ENCODE measurements around the gene TEX22. TPM values are rescaled to one million over a fixed set of nuclear protein-coding genes. Genes with fewer than 3 reads are reported as not detected.
A peak's percentile ranks its signal among the peaks of the same experiment; 100 is the strongest.

The TEX22 gene
- total RNA-seq, 4 donors from 2014 or later = 0.35 to 1.6 (median 0.94) TPM; not detected in 1

GRCh38 chr14:105391541-105391940 lies 6.8 kb upstream of the TEX22 start:
- H3K4me3 ChIP-seq = no peak overlapping the region
- H3K4me1 ChIP-seq = peaks cover 0 to 5% (median 2%) of the 10 kb centered on the region in 4 donors
- DNase-seq = no peak
- no peak overlapping the region for H3K27ac ChIP-seq
- H3K27me3 ChIP-seq = no peaks in the 10 kb centered on the region
- no peaks in the 10 kb centered on the region for H3K9me3 ChIP-seq
- peaks cover 0 to 9% (median 0%) of the 10 kb centered on the region in 3 donors for H3K36me3 ChIP-seq
- TF ChIP-seq POLR2A (IDR thresholded peaks at IDR 0.05) (no peak), CTCF (IDR thresholded peaks at IDR 0.05) (no peak)

- H3K4me1 ChIP-seq = peaks cover 0 to 11% (median 2%) of the 10 kb centered on the region in 4 donors
- no peaks in the 10 kb centered on the region for H3K36me3 ChIP-seq
- TF ChIP-seq CTCF (IDR thresholded peaks at IDR 0.05) (no peak), POLR2A (IDR thresholded peaks at IDR 0.05) (no peak)
- H3K27me3 ChIP-seq = no peaks in the 10 kb centered on the region
- no peak overlapping the region for H3K27ac ChIP-seq
- H3K9me3 ChIP-seq = no peaks in the 10 kb centered on the region
- no peak overlapping the region for H3K4me3 ChIP-seq
- no peak for DNase-seq
Observed at GRCh38 chr14:105392131-105393090, 5.9 kb upstream of the TEX22 start.

- Histone ChIP-seq H3K4me1 (peaks cover 0 to 16% (median 5%) of the 10 kb centered on the region in 4 donors), H3K4me3 (no peak overlapping the region), H3K9me3 (no peaks in the 10 kb centered on the region), H3K27ac (no peak overlapping the region), H3K27me3 (no peaks in the 10 kb centered on the region), H3K36me3 (no peaks in the 10 kb centered on the region)
- DNase-seq = no peak
- TF ChIP-seq POLR2A (IDR thresholded peaks at IDR 0.05) = no peak
- no peak for TF ChIP-seq CTCF (IDR thresholded peaks at IDR 0.05)
Observed at GRCh38 chr14:105393151-105393550, 5.2 kb upstream of the TEX22 start.

GRCh38 chr14:105394714-105395537 lies 3.4 kb upstream of the TEX22 start:
- Histone ChIP-seq H3K4me3 (no peak overlapping the region), H3K4me1 (peaks cover 0 to 23% (median 14%) of the 10 kb centered on the region in 4 donors), H3K27ac (peak overlapping the region in 1 of 4 donors; percentile 13), H3K9me3 (no peaks in the 10 kb centered on the region), H3K36me3 (no peaks in the 10 kb centered on the region), H3K27me3 (no peaks in the 10 kb centered on the region)
- no peak for DNase-seq
- TF ChIP-seq POLR2A (IDR thresholded peaks at IDR 0.05) = no peak
- no peak for TF ChIP-seq CTCF (IDR thresholded peaks at IDR 0.05)

GRCh38 chr14:105395538-105395854 lies 2.8 kb upstream of the TEX22 start:
- no peaks in the 10 kb centered on the region for H3K36me3 ChIP-seq
- H3K27me3 ChIP-seq = no peaks in the 10 kb centered on the region
- no peak overlapping the region for H3K4me3 ChIP-seq
- no peak overlapping the region for H3K27ac ChIP-seq
- TF ChIP-seq CTCF (IDR thresholded peaks at IDR 0.05) (no peak), POLR2A (IDR thresholded peaks at IDR 0.05) (no peak)
- H3K4me1 ChIP-seq = peaks cover 0 to 23% (median 11%) of the 10 kb centered on the region in 4 donors
- DNase-seq = no peak
- no peaks in the 10 kb centered on the region for H3K9me3 ChIP-seq

Data from Peyer's patch (tissue), 4 donors.